ENCODE results near the gene SEC14L1. TPM values are rescaled to one million over a fixed set of nuclear protein-coding genes. Genes with fewer than 3 reads are reported as not detected.

Gene SEC14L1
- total and polyA plus RNA-seq, 12 donors, result 61.8 to 255 (median 143) TPM

GRCh38 chr17:77111934-77112296 lies 28.9 kb upstream of the SEC14L1 start:
- H3K27ac ChIP-seq, result peak overlapping the region; percentile 3 to 74 (median 48)
- DNase-seq, result no peak
- 63 to 77% (median 65%) methylated on average over 5 of the region's 5 CpGs for WGBS, 4 donors
- no peak overlapping the region for H3K4me3 ChIP-seq
- no peak for TF ChIP-seq CTCF (IDR thresholded peaks at IDR 0.05)
- H3K36me3 ChIP-seq (replicated peaks in 1 of 2), result no peaks in the 10 kb centered on the region
- H3K4me1 ChIP-seq (replicated peaks in 1 of 2), result peaks cover 21 to 64% of the 10 kb centered on the region in 2 donors
- no peaks in the 10 kb centered on the region for H3K9me3 ChIP-seq (replicated peaks in 1 of 3)
- H3K27me3 ChIP-seq, result no peaks in the 10 kb centered on the region
- intact Hi-C loops (cut with DNase I), result no loop called here

GRCh38 chr17:77115510-77115909 lies 25.3 kb upstream of the SEC14L1 start:
- Histone ChIP-seq H3K36me3 (replicated peaks in 1 of 2) (no peaks in the 10 kb centered on the region), H3K27ac (peak overlapping the region in 3 of 5 donors; percentile 58 to 85 (median 75)), H3K4me1 (replicated peaks in 1 of 2) (peaks cover 27 to 56% of the 10 kb centered on the region in 2 donors), H3K4me3 (no peak overlapping the region), H3K27me3 (no peaks in the 10 kb centered on the region), H3K9me3 (replicated peaks in 1 of 3) (no peaks in the 10 kb centered on the region)
- intact Hi-C loops (cut with DNase I), result no loop called here
- TF ChIP-seq POLR2A (IDR thresholded peaks at IDR 0.05) (no peak), CTCF (IDR thresholded peaks at IDR 0.05) (no peak)
- no peak for DNase-seq
- WGBS, 4 donors, result 34 to 41% (median 39%) methylated on average over 2 of the region's 2 CpGs

- TF ChIP-seq CTCF (IDR thresholded peaks at IDR 0.05), result no peak
- no peak for TF ChIP-seq POLR2A (IDR thresholded peaks at IDR 0.05)
- intact Hi-C loops (cut with DNase I), result no loop called here
- H3K4me3 ChIP-seq, result no peak overlapping the region
- peak overlapping the region in 3 of 5 donors; percentile 58 to 85 (median 75) for H3K27ac ChIP-seq
- no peaks in the 10 kb centered on the region for H3K36me3 ChIP-seq (replicated peaks in 1 of 2)
- no peaks in the 10 kb centered on the region for H3K9me3 ChIP-seq (replicated peaks in 1 of 3)
- H3K27me3 ChIP-seq, result no peaks in the 10 kb centered on the region
- 63 to 77% (median 72%) methylated on average over 5 of the region's 5 CpGs for WGBS, 4 donors
- peaks cover 27 to 56% of the 10 kb centered on the region in 2 donors for H3K4me1 ChIP-seq (replicated peaks in 1 of 2)
- no peak for DNase-seq
Observed at GRCh38 chr17:77115947-77116346, 24.8 kb upstream of the SEC14L1 start.

- no peaks in the 10 kb centered on the region for H3K36me3 ChIP-seq (replicated peaks in 1 of 2)
- 52 to 63% (median 58%) methylated on average over 3 of the region's 3 CpGs for WGBS, 4 donors
- peaks cover 31 to 57% of the 10 kb centered on the region in 2 donors for H3K4me1 ChIP-seq (replicated peaks in 1 of 2)
- TF ChIP-seq POLR2A (IDR thresholded peaks at IDR 0.05) (peak in 1 of 2 donors; percentile 7), CTCF (IDR thresholded peaks at IDR 0.05) (no peak)
- peak overlapping the region in 4 of 5 donors; percentile 44 to 85 (median 66) for H3K27ac ChIP-seq
- no peak overlapping the region for H3K4me3 ChIP-seq
- no peaks in the 10 kb centered on the region for H3K9me3 ChIP-seq (replicated peaks in 1 of 3)
- H3K27me3 ChIP-seq, result no peaks in the 10 kb centered on the region
- intact Hi-C loops (cut with DNase I), result no loop called here
- DNase-seq, result no peak
Observed at GRCh38 chr17:77116371-77116860, 24.4 kb upstream of the SEC14L1 start.
